Stimulated activated CD4-positive, alpha-beta T cell treated with anti-CD3 and anti-CD28 coated beads, Interleukin-15, amount 100 ng/mL, for 48 hours (primary cell): ENCODE results near the gene CFAP46.

ENCODE experiments used
- DNase-seq, 2 donors: peaks; one replicate each; pipeline ENCODE4 v3.0.0-alpha.2; 2020; ENCODE audit warnings: low read depth in 2 of 2

The CFAP46 gene

DNA sequence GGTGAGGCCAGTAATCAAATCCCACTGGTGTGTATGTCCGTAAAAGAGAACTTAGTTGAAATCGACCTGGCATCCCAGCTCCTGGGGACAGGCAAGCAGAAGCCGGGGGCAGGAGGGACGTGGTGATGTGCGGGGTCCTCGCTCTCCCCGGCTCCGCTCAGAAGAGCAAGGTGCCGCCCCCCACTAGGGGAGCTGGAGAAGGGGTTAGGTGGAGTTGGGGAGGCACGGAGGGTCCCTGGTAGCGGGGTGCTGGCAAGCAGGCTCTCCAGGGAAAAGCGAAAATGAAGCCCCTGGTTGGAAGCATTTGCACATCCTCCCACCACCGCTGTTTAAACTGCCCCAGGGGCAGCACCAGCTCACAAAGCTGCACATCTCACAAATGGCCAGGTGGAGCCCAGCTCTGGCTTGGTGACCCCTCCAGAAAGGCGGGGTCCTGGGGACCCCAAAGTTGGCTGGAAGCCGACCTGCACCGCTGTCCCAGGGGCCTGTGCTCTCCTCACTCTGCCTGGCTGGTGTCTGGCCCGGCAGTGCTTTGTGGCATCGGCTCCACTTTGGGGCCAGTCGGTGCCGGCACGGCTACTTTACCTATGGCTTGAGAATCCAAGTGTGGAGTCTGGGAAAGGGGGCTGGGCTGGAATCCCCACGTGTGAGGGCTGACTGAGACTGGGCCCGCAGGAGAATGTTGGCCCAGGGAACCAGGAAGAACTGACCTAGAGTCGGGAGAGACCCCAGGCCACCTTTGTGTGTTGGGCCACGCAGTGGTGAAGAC, 2.9 kb upstream of the CFAP46 start:
- no peak for DNase-seq

- no peak for DNase-seq
Observed at GRCh38 chr10:132944510-132944909, 2.1 kb upstream of the CFAP46 start.

DNA sequence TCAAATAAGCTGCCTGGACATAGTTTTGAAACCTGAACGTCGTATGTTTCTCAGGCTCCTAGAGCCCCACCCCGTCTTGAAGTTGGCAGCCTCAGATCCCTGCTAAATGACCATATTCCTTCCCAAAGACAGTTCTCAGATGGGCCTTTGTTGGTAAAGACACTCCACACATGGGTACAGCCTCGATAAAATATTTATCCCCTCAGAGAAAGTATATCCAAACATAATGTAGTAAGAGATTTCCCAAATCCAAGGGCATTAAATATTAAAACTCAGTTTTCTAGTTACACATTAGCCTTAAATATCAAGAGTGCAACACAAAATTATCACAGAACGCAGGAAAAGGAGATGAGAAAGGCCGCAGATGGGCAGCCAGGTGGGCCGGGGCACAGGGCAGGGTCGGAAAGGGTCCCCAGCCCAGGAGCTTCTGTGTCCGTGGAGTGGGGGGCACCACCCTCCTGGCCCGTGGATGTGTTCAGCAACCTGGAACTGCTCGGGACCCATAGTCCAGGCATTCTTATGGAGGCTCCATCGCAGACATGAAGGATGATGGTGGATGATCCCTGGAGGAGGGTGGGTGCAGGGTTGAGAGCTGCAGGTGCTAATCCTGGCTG, 1.5 kb upstream of the CFAP46 start:
- DNase-seq = no peak

DNA sequence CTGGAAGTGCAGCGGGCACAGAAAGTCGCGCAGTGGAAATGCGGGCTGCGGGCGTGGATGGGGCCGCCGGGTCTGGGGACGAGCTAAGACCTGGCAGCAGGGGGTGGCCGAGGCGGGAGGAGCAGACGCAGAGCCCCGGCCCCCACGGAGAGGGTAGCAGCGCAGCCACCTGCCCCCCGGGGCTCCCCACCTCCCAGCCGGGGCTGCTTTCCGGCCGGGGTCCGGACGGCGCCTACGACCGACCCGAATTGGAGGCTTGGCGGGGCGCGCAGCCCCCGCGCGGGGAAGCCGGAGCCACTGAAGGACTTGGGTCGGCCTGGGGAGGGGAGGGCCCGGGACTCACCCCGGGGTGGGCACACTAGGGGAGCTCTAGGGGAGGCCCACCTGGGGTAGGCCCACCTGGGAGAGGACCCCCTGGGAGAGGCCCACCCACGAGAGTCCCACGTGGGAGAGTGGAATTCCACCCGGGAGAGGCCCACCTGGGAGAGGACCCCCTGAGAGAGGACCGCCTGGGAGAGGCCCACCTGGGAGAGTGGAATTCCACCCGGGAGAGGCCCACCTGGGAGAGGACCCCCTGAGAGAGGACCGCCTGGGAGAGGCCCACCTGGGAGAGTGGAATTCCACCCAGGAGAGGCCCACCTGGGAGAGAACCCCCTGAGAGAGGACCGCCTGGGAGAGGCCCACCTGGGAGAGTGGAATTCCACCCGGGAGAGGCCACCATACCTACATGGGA, 854 bp upstream of the CFAP46 start:
- no peak for DNase-seq

- DNase-seq = no peak
Observed at GRCh38 chr10:132941640-132942051, 724 bp downstream of the CFAP46 start.

- DNase-seq = no peak
Observed at GRCh38 chr10:132940791-132941465, 1.4 kb downstream of the CFAP46 start.

- DNase-seq = peak in 1 of 2 donors; percentile 32
Observed at GRCh38 chr10:132939957-132940790, 2.2 kb downstream of the CFAP46 start.

DNA sequence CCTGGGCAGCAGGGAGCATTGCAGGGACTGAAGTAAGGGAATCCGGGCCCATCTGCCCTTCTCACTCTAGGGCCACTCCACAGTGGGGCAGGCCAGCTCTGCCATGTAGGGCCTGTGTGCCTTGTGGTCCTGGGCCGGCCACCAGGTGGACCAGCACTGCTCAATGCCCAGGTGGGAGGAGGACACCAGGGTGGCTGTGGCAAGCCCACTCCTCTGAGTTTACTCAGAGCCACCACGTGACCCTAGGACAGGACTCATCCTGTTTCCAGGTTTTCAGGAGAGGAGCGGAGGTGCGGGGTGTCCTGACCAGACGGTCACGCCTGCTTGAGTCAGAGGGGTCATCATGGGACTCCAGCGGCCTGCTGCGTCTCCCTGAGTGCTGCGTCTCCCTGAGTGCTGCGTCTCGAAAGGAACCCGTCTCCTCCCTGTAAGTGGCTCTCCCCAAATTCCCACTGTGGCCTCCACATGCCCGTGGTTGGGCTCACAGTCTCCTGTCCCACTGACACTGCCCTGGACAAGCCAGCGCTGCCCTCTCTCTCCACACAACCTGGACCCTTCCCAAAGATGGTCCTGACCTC, 2.9 kb downstream of the CFAP46 start:
- no peak for DNase-seq

DNA sequence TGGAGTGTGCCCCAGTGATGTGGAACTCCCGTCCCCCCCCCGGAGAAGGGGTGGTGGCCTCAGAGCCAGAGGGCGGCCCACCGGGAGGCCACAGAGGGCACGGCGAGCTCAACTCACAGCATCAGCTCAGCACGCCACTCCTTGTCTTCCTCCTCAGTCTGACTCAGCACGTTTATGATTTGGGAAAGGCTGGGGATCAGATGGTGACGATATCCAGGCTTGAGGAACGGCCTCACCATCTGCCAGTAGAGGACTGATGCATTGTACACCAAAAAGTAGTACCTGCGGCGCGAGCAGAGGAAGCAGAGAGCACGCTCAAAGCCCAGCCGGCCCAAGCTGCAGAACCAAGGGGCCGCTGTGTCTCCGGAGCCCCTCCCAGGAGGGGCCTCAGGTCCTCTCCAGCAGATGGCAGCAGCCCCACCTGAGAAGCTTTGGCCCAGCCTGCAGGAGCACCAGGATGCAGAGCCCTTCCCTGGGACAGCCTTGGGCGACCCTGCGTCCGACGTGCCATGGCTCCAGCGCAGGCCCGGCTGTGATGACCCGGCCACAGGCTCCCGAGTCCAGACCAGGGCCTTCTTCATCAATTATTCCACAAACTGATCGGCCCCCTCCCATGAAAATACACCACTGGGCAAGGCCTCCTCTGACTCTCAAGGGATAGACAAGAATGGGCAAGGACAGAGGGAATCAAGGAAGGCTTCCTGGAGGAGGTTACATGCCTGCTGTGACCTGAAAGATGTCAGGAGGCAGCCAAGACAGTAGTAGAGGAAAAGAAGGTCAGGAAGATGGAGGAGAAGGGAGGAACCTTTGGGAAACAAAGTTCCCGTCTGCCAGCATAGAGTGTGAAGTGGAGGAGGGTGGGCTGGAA, 3.7 kb downstream of the CFAP46 start:
- no peak for DNase-seq

DNA sequence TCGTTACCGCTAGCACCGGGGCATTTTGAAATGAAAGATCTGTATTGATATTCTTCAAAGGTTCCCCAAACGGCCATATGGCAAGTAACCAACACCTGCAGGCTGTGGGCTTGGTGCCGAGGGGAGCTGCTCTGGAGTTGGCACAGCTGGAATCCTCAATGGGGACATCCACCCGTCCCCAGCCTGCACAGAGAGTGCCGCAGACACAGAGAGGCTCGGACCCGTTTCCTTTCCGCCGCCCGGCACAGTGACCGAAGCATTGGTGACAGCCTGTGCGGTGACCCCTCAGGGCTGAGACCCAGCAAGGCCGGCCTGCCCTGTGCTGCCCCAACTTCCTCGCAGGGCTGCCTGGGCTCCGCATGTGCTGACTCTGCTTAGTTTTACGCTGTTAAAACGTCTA, 4.5 kb downstream of the CFAP46 start:
- DNase-seq = no peak

GRCh38 chr10:132934953-132935352, 7.4 kb downstream of the CFAP46 start:
- no peak for DNase-seq

DNA sequence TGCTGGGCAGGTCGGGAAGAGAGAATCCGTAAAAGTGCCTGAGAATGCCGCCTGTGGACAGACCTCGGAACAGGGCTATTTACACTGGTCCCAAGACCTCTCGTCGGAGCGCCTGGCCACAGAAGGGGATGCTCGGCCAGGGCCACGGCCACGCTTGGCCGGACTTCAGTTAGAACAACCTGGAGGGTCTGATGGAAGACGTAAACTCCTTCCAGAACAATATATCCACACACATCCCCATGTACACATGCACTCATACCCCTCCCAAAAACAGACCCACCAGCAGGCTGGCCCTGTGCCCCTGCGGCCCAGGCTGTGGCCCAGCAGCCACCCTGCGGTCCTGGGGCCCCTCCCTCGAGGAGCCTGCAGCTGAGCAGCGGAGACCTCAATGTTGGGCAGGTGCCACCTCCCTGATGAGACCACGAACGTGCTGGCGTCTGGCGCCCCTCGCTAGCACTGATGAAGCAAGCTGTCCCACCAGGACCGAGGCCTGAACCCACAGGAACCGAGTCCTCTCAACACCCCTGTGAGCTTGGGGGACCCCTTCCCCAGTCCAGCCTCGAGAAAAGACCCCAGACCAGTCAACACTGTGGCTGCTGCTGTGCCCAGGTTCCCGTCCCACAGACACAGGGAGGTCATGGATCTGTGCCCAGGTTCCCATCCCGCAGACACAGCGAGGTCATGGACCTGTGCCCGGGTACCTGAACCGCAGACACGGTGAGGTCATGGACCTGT, 8.9 kb downstream of the CFAP46 start:
- no peak for DNase-seq

- DNase-seq = no peak
Observed at GRCh38 chr10:132932461-132933307, 9.7 kb downstream of the CFAP46 start.

- DNase-seq = peak in 1 of 2 donors; percentile 18
Observed at GRCh38 chr10:132931258-132932250, 10.8 kb downstream of the CFAP46 start.

DNA sequence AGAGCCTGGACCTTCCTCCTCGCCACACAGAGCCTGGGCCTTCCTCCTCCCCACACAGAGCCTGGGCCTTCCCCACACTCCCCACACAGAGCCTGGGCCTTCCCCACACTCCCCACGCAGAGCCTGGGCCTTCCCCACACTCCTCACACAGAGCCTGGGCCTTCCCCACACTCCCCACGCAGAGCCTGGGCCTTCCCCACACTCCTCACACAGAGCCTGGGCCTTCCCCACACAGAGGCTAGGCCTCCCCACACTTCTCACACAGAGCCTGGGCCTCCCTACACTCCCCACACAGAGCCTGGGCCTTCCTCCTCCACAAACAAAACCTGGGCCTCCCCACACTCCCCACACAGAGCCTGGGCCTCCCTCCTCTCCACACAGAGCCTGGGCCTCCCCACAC, 11.7 kb downstream of the CFAP46 start:
- peak in 1 of 2 donors; percentile 21 for DNase-seq

GRCh38 chr10:132929953-132930548, 12.3 kb downstream of the CFAP46 start:
- no peak for DNase-seq

GRCh38 chr10:132929480-132929879, 12.9 kb downstream of the CFAP46 start:
- no peak for DNase-seq
